ENCODE results near the gene FYB1.

DNA sequence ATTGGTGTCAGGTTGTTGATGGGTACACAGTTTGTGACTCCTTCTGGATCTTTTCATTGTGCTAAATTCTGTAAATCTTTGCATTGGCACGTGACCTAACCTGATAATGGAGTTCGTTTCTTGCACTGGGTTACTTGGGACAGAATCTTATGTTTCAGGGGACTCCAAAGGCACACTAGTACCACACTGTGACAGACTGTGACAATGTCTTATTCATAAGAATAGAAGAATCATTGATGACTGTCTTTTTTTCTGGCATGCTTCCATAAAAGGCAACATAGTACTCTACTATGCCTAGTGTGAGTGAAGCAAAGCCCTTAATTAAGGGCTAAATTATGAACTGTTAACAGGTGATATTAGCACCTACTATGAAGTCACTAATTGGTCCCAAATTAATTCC lies 109.8 kb downstream of the FYB1 start:
- TF ChIP-seq POLR2A (IDR thresholded peaks at IDR 0.05; ENCODE audit: extremely low read depth, insufficient read length), result no peak
- TF ChIP-seq MAX (IDR thresholded peaks at IDR 0.05; ENCODE audit: low read depth, low read length), result no peak
- TF ChIP-seq, protein P1, sequence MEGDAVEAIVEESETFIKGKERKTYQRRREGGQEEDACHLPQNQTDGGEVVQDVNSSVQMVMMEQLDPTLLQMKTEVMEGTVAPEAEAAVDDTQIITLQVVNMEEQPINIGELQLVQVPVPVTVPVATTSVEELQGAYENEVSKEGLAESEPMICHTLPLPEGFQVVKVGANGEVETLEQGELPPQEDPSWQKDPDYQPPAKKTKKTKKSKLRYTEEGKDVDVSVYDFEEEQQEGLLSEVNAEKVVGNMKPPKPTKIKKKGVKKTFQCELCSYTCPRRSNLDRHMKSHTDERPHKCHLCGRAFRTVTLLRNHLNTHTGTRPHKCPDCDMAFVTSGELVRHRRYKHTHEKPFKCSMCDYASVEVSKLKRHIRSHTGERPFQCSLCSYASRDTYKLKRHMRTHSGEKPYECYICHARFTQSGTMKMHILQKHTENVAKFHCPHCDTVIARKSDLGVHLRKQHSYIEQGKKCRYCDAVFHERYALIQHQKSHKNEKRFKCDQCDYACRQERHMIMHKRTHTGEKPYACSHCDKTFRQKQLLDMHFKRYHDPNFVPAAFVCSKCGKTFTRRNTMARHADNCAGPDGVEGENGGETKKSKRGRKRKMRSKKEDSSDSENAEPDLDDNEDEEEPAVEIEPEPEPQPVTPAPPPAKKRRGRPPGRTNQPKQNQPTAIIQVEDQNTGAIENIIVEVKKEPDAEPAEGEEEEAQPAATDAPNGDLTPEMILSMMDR (IDR thresholded peaks at IDR 0.05; ENCODE audit: low read depth, low read length), result no peak

All from NB4 (cell line).